ENCODE results near the gene COX19.
A peak's percentile ranks its signal among the peaks of the same experiment; 100 is the strongest.

The COX19 gene

GRCh38 chr7:992709-993607 lies 17.6 kb upstream of the COX19 start:
- DNase-seq (ENCODE audit: low read depth, low spot score): peak; percentile 99

GRCh38 chr7:991729-992656 lies 16.6 kb upstream of the COX19 start:
- DNase-seq (ENCODE audit: low read depth, low spot score): no peak

GRCh38 chr7:990933-991728 lies 15.8 kb upstream of the COX19 start:
- DNase-seq (ENCODE audit: low read depth, low spot score): no peak

GRCh38 chr7:990352-990932 lies 15.1 kb upstream of the COX19 start:
- no peak for DNase-seq (ENCODE audit: low read depth, low spot score)

- peak; percentile 62 for DNase-seq (ENCODE audit: low read depth, low spot score)
Observed at GRCh38 chr7:988963-989529, 13.7 kb upstream of the COX19 start.

GRCh38 chr7:988426-988911 lies 13.1 kb upstream of the COX19 start:
- DNase-seq (ENCODE audit: low read depth, low spot score): peak; percentile 51

GRCh38 chr7:987909-988308 lies 12.6 kb upstream of the COX19 start:
- DNase-seq (ENCODE audit: low read depth, low spot score): no peak

- no peak for DNase-seq (ENCODE audit: low read depth, low spot score)
Observed at GRCh38 chr7:986766-987751, 11.7 kb upstream of the COX19 start.

GRCh38 chr7:985915-986741 lies 10.8 kb upstream of the COX19 start:
- no peak for DNase-seq (ENCODE audit: low read depth, low spot score)

GRCh38 chr7:985127-985416 lies 9.7 kb upstream of the COX19 start:
- no peak for DNase-seq (ENCODE audit: low read depth, low spot score)

GRCh38 chr7:984361-985126 lies 9.2 kb upstream of the COX19 start:
- no peak for DNase-seq (ENCODE audit: low read depth, low spot score)

- DNase-seq (ENCODE audit: low read depth, low spot score): no peak
Observed at GRCh38 chr7:983616-984071, 8.3 kb upstream of the COX19 start.

- DNase-seq (ENCODE audit: low read depth, low spot score): no peak
Observed at GRCh38 chr7:983004-983615, 7.8 kb upstream of the COX19 start, which contains the start of gene CYP2W1. TSS of gene CYP2W1 (plus strand) at chr7:983181. CDS start at chr7:983212, 31 bp downstream.

- DNase-seq (ENCODE audit: low read depth, low spot score): no peak
Observed at GRCh38 chr7:982511-983003, 7.2 kb upstream of the COX19 start.

- DNase-seq (ENCODE audit: low read depth, low spot score): no peak
Observed at GRCh38 chr7:981793-982510, 6.6 kb upstream of the COX19 start.

GRCh38 chr7:979886-980571 lies 4.7 kb upstream of the COX19 start:
- no peak for DNase-seq (ENCODE audit: low read depth, low spot score)

All from ELF-1 (cell line).